A549 (cell line): Measurements from ENCODE around the gene SNORC. TPM values are rescaled to one million over a fixed set of nuclear protein-coding genes. Genes with fewer than 3 reads are reported as not detected.

Source experiments
- ATAC-seq, 2 experiments: fragments of 200-7000 bp in 1 of 2; fragments of >200 bp in 1 of 2; cut with Nextera tagmentation in 1 of 2; cut with Tn5 transposase in 1 of 2; 3 replicates each; pipeline versions ENCODE4 v1.8.0 to v1.9.1; 2018 to 2020; ENCODE audit warnings: mild to moderate bottlenecking in 1 of 2, moderate library complexity in 1 of 2
- CTCF ChIA-PET: fragments of 300-600 bp; sonication (Branson Sonifier 250); formaldehyde crosslinking; extraction: SDS; loops from one replicate; lab custom pipeline; 2021; ENCODE audit warnings: antibody characterized with exemption, inconsistent platforms; lab: Yijun Ruan, JAX
- POLR2A ChIA-PET: fragments of 350-600 bp; formaldehyde crosslinking; extraction: SDS; loops from one replicate; lab custom pipeline; 2021; ENCODE audit warnings: antibody characterized with exemption, inconsistent platforms; lab: Yijun Ruan, JAX
- DNase-seq, 2 experiments: peaks; one replicate each; pipeline versions ENCODE4 v3.0.0 to v3.0.0-alpha.2; 2011 to 2016; ENCODE audit warnings: low read depth in 1 of 2, low spot score in 1 of 2
- FAIRE-seq: peaks from 2 replicates; lab custom pipeline; 2011; peaks lifted over from hg19 to GRCh38; lab: Jason Lieb, UNC
- H3K27ac ChIP-seq, 2 experiments: fragments of >200 bp; sonication (Bioruptor Twin); formaldehyde crosslinking; 3 replicates each; pipeline ENCODE4 v1.5.1; 2016 to 2017
- H3K4me1 ChIP-seq: fragments of >200 bp; sonication (Bioruptor Twin); formaldehyde crosslinking; 3 replicates; pipeline ENCODE4 v1.6.1; 2016
- H3K4me2 ChIP-seq: fragments of >200 bp; sonication (Bioruptor Twin); formaldehyde crosslinking; 3 replicates; pipeline ENCODE4 v1.6.1; 2016
- H3K4me3 ChIP-seq: fragments of >200 bp; sonication (Bioruptor Twin); formaldehyde crosslinking; 3 replicates; pipeline ENCODE4 v1.5.1; 2016
- H3K9me3 ChIP-seq: fragments of >200 bp; sonication (Bioruptor Twin); formaldehyde crosslinking; 3 replicates; pipeline ENCODE4 v1.6.1; 2016
- CBX2 ChIP-seq: fragments of 200-600 bp; sonication (generic); IDR thresholded peaks from 2 replicates; pipeline ENCODE4 v1.6.1; 2016; ENCODE audit warnings: low read depth, mild to moderate bottlenecking, borderline replicate concordance
- CEBPB ChIP-seq, 2 experiments: fragments of >200 bp in 1 of 2; sonication (Bioruptor Twin) in 1 of 2; formaldehyde crosslinking in 1 of 2; IDR thresholded peaks; 2 replicates each; pipeline ENCODE4 v1.6.1; 2012 to 2016
- CHD4 ChIP-seq: fragments of 200-600 bp; sonication (generic); IDR thresholded peaks from 2 replicates; pipeline ENCODE4 v1.6.1; 2016; ENCODE audit warnings: antibody characterized with exemption, mild to moderate bottlenecking, borderline replicate concordance
- EHF ChIP-seq: fragments of 250-450 bp; sonication (Bioruptor Pico); IDR thresholded peaks from 2 replicates; pipeline ENCODE4 v1.5.0; 2020; ENCODE audit warnings: mild to moderate bottlenecking
- EHMT2 ChIP-seq: fragments of 200-600 bp; sonication (generic); IDR thresholded peaks from 2 replicates; pipeline ENCODE4 v1.6.1; 2016; ENCODE audit warnings: antibody characterized with exemption, low read depth, mild to moderate bottlenecking, moderate library complexity
- EP300 ChIP-seq, 2 experiments: fragments of >200 bp; sonication (Bioruptor Twin); formaldehyde crosslinking; IDR thresholded peaks; 2 replicates in 1 of 2; 3 replicates in 1 of 2; pipeline ENCODE4 v1.6.1; 2016 to 2017
- ESRRA ChIP-seq: fragments of 150-350 bp; IDR thresholded peaks from 2 replicates; pipeline ENCODE4 v1.6.1; 2014; ENCODE audit warnings: mild to moderate bottlenecking, low read length, borderline replicate concordance
- HOXA7 ChIP-seq: fragments of 250-450 bp; sonication (Bioruptor Pico); IDR thresholded peaks from 2 replicates; pipeline ENCODE4 v1.5.0; 2020; ENCODE audit warnings: mild to moderate bottlenecking, moderate library complexity
- HOXB5 ChIP-seq: fragments of 250-450 bp; sonication (Bioruptor Pico); IDR thresholded peaks from 2 replicates; pipeline ENCODE4 v1.5.0; 2020; ENCODE audit warnings: mild to moderate bottlenecking, moderate library complexity
- JUNB ChIP-seq: fragments of >200 bp; sonication (Bioruptor Twin); formaldehyde crosslinking; IDR thresholded peaks from 2 replicates; pipeline ENCODE4 v1.6.1; 2016
- NPAS2 ChIP-seq: fragments of 250-450 bp; sonication (Bioruptor Pico); IDR thresholded peaks from 2 replicates; pipeline ENCODE4 v1.8.0; 2022; ENCODE audit warnings: mild to moderate bottlenecking, moderate library complexity, borderline replicate concordance
- NR3C1 ChIP-seq: fragments of >200 bp; sonication (Bioruptor Twin); formaldehyde crosslinking; IDR thresholded peaks from 3 replicates; pipeline ENCODE4 v1.6.1; 2017
- POLR2A ChIP-seq: IDR thresholded peaks from 2 replicates; pipeline ENCODE4 v1.6.1; 2012; ENCODE audit warnings: mild to moderate bottlenecking, low read length
- RAD21 ChIP-seq, 2 experiments: fragments of >200 bp in 1 of 2; sonication (Bioruptor Twin) in 1 of 2; formaldehyde crosslinking in 1 of 2; IDR thresholded peaks in 1 of 2; conservative IDR thresholded peaks in 1 of 2; 2 replicates in 1 of 2; 3 replicates in 1 of 2; pipeline ENCODE4 v1.6.1; 2012 to 2018; ENCODE audit warnings: inconsistent platforms in 1 of 2
- RFX5 ChIP-seq: fragments of 450-650 bp; IDR thresholded peaks from 2 replicates; pipeline ENCODE4 v1.7.1; 2014; ENCODE audit warnings: antibody characterized with exemption, mild to moderate bottlenecking, moderate library complexity
- RNF2 ChIP-seq: fragments of 200-600 bp; sonication (generic); IDR thresholded peaks from 2 replicates; pipeline ENCODE4 v1.6.1; 2016; ENCODE audit warnings: low read depth, mild to moderate bottlenecking, antibody characterized with exemption, moderate library complexity, borderline replicate concordance
- TFCP2L1 ChIP-seq: fragments of 250-450 bp; sonication (Bioruptor Pico); IDR thresholded peaks from 2 replicates; pipeline ENCODE4 v1.5.0; 2021; ENCODE audit warnings: mild to moderate bottlenecking
- ZNF302 ChIP-seq: fragments of 250-450 bp; sonication (Bioruptor Pico); IDR thresholded peaks from 2 replicates; pipeline ENCODE4 v1.9.0; 2021; ENCODE audit warnings: inconsistent platforms, mild to moderate bottlenecking, moderate library complexity
- WGBS: methylation state at CpG from one replicate; pipeline ENCODE4 v1.1.6; 2017; ENCODE audit errors: missing lambda C conversion rate; 5-methylcytosine and 5-hydroxymethylcytosine counted together
- polyA plus RNA-seq, 4 experiments: library from polyadenylated mRNA; depleted of rRNA in 3 of 4; stranded (reverse); fragments of >200 nt; fragmentation: RNase III in 1 of 4; extraction: RNeasy Plus Mini Kit Qiagen cat#74134 plus additional on column Dnase treatment in 1 of 4; gene quantifications; 2 replicates in 3 of 4; 3 replicates in 1 of 4; pipeline ENCODE4 v1.2.3, GENCODE V29; 2011 to 2017
- TF ChIP-seq, protein P1 (sequence below): fragments of 250-450 bp; sonication (Bioruptor Pico); IDR thresholded peaks from 2 replicates; pipeline ENCODE4 v1.5.0; 2020; ENCODE audit warnings: low read depth, mild to moderate bottlenecking, moderate library complexity
- TF ChIP-seq, protein P2 (sequence below): fragments of 450-650 bp; IDR thresholded peaks from 2 replicates; pipeline ENCODE4 v1.6.1; 2014; ENCODE audit warnings: antibody characterized with exemption
- TF ChIP-seq, protein P3 (sequence below): fragments of >200 bp; sonication (Bioruptor Twin); formaldehyde crosslinking; IDR thresholded peaks from 2 replicates; pipeline ENCODE4 v1.6.1; 2016
- TF ChIP-seq, protein P4 (sequence below): IDR thresholded peaks from 2 replicates; pipeline ENCODE4 v1.6.1; 2012
- TF ChIP-seq, protein P5 (sequence below): fragments of 250-450 bp; sonication (Bioruptor Pico); IDR thresholded peaks from 2 replicates; pipeline ENCODE4 v1.5.0; 2021; ENCODE audit warnings: mild to moderate bottlenecking, moderate library complexity, borderline replicate concordance

Gene SNORC
- polyA plus RNA-seq, 2 of the 4 experiments (the other 2 are of a cell fraction) = 8.4 to 9.1 TPM

DNA sequence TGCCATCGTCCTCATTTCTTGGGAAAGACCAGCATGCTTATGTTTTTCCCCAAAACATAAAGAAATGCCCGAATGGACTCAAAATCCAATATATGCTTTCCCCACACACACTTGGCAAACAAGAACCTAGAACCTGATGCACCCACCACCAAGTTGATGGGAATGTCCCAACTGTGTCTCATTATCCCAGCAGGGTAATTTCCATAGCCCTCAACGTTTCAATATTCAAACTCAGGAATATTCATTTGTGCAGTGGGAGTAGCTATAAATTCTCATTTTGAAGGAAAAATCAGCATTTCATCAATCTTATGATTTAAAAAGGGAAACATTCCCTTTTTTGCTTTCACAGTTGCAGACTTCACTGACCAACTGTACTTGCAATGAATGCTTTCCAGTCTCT, 50.7 kb downstream of the SNORC start:
- whole genome bisulfite sequencing = 64% methylated on average over 3 of the region's 3 CpGs
- CTCF ChIA-PET = interaction anchor here (1.8 kb wide), 1 partner anchor 133 kb away, joined by 7 read pairs; no protein-coding TSS in a partner anchor
- POLR2A ChIA-PET = no interaction called here
- ATAC-seq (no peak), FAIRE-seq (no peak), DNase-seq (no peak)
- Histone ChIP-seq H3K4me1 (no peaks in the 10 kb centered on the region), H3K27ac (no peak overlapping the region), H3K4me3 (no peak overlapping the region), H3K9me3 (no peaks in the 10 kb centered on the region), H3K4me2 (no peak overlapping the region)
- TF ChIP-seq TFCP2L1 (no peak), EHMT2 (no peak)
- TF ChIP-seq, protein P1, sequence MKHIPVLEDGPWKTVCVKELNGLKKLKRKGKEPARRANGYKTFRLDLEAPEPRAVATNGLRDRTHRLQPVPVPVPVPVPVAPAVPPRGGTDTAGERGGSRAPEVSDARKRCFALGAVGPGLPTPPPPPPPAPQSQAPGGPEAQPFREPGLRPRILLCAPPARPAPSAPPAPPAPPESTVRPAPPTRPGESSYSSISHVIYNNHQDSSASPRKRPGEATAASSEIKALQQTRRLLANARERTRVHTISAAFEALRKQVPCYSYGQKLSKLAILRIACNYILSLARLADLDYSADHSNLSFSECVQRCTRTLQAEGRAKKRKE (CRISPR knock-in tag) = no peak

DNA sequence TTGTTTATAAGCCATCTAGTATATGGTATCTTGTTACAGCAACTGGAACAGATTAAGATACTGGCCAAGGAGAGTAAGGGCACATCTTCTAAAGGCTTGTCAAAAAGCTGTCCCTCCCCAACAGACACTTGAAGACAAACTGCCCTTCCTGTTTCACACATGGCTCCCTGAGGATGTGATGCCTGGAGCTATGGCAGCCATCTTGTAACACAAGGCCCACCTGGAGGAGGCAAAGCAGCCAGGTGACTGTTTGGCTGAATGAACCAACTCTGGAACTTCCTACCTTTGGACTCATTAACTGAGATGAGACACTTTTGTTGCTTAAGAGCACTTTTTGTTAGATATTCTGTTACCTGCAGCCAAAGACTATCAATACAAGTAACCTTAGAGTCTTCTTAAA, 54.4 kb downstream of the SNORC start:
- CTCF ChIA-PET = no interaction called here

DNA sequence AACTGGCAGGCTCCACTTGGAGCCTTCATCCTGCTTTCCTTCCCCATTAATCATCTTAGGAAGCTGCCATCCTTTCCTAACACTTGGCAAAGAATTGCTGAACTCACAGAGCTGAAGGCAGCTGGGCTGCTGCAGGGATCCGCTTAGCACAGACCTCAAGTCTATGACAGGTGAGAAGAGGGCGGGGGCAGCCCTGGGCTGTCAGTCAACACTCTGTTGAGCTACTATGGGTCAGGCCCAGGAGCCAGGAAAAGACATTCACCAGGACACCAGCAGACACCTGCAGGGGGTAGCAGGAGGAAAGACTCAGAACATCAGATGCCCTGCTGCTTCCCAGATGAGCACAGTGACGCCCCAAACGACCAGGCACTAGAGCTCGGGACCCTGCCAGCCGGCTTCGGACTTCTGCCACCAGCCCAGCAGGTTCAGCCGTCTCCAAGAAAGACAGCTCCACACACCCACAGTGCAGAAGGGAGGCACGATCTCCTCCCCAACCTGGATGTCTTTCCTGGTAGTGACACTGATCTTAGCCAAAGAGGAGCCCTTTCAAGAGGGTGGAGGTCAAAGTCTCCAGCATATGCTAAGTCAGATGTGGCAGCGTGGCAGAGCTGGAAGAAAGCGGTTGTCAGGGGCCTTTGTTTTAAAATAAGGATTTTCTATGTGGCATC, 55.2 kb downstream of the SNORC start:
- no peak for DNase-seq
- POLR2A ChIA-PET = no interaction called here
- CTCF ChIA-PET = interaction anchor here (1.2 to 1.4 kb wide), 2 partner anchors 24 to 104 kb away, joined by 3 to 4 read pairs; no protein-coding TSS in a partner anchor
- WGBS = 79% methylated on average over 10 of the region's 11 CpGs
- Histone ChIP-seq H3K4me1 (peaks cover 6% of the 10 kb centered on the region; the same call in 1 of the 3 replicates), H3K4me3 (no peak overlapping the region), H3K27ac (no peak overlapping the region), H3K9me3 (no peaks in the 10 kb centered on the region), H3K4me2 (no peak overlapping the region)
- TF ChIP-seq RAD21 (conservative IDR thresholded peaks at IDR 0.05 in 1 of 2, IDR thresholded peaks at IDR 0.05 in 1 of 2) = no peak
- TF ChIP-seq POLR2A = no peak
- no peak for TF ChIP-seq CBX2
- TF ChIP-seq, protein P2, sequence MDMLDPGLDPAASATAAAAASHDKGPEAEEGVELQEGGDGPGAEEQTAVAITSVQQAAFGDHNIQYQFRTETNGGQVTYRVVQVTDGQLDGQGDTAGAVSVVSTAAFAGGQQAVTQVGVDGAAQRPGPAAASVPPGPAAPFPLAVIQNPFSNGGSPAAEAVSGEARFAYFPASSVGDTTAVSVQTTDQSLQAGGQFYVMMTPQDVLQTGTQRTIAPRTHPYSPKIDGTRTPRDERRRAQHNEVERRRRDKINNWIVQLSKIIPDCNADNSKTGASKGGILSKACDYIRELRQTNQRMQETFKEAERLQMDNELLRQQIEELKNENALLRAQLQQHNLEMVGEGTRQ = no peak
- TF ChIP-seq CEBPB (IDR thresholded peaks at IDR 0.05) = no peak
- no peak for TF ChIP-seq EP300 (IDR thresholded peaks at IDR 0.05)
- no peak for TF ChIP-seq RNF2
- TF ChIP-seq EHF (CRISPR knock-in tag) = no peak
- TF ChIP-seq, protein P3, sequence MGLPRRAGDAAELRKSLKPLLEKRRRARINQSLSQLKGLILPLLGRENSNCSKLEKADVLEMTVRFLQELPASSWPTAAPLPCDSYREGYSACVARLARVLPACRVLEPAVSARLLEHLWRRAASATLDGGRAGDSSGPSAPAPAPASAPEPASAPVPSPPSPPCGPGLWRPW = no peak
- no peak for TF ChIP-seq HOXA7 (CRISPR knock-in tag)
- TF ChIP-seq NPAS2 (CRISPR knock-in tag) = no peak
- TF ChIP-seq, protein P4, sequence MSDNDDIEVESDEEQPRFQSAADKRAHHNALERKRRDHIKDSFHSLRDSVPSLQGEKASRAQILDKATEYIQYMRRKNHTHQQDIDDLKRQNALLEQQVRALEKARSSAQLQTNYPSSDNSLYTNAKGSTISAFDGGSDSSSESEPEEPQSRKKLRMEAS = no peak
- no peak for TF ChIP-seq JUNB
- TF ChIP-seq CHD4 = no peak
- FAIRE-seq = no peak
- no peak for ATAC-seq

More for the DNA sequence above, 54.4 kb downstream of the SNORC start:
- no peak overlapping the region for H3K27ac ChIP-seq
- H3K4me2 ChIP-seq = no peak overlapping the region
- H3K4me3 ChIP-seq = no peak overlapping the region
- H3K4me1 ChIP-seq = peaks cover 6% of the 10 kb centered on the region; the same call in 1 of the 3 replicates
- DNase-seq (no peak), FAIRE-seq (no peak), ATAC-seq (no peak)
- no peaks in the 10 kb centered on the region for H3K9me3 ChIP-seq
- POLR2A ChIA-PET = interaction anchor here (0.6 kb wide), 1 partner anchor 10 kb away, joined by 3 read pairs; no protein-coding TSS in a partner anchor
- no peak for TF ChIP-seq NR3C1
- TF ChIP-seq, protein P5, sequence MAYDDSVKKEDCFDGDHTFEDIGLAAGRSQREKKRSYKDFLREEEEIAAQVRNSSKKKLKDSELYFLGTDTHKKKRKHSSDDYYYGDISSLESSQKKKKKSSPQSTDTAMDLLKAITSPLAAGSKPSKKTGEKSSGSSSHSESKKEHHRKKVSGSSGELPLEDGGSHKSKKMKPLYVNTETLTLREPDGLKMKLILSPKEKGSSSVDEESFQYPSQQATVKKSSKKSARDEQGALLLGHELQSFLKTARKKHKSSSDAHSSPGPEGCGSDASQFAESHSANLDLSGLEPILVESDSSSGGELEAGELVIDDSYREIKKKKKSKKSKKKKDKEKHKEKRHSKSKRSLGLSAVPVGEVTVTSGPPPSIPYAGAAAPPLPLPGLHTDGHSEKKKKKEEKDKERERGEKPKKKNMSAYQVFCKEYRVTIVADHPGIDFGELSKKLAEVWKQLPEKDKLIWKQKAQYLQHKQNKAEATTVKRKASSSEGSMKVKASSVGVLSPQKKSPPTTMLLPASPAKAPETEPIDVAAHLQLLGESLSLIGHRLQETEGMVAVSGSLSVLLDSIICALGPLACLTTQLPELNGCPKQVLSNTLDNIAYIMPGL (CRISPR knock-in tag) = no peak
- no peak for TF ChIP-seq ESRRA
- TF ChIP-seq HOXB5 (CRISPR knock-in tag) = no peak
- TF ChIP-seq RFX5 = no peak
- no peak for TF ChIP-seq ZNF302
